HG03025 (cell line): ENCODE results near the gene ACTL7A.

Experiments
- ATAC-seq: cut with Tn5 transposase; IDR thresholded peaks from one replicate; pipeline ENCODE4 v1.9.1; 2021; ENCODE audit warnings: mild to moderate bottlenecking, moderate library complexity; ENCODE audit not compliant: unreplicated experiment, low FRiP score

Gene ACTL7A

GRCh38 chr9:108910914-108911313, 48.8 kb downstream of the ACTL7A start:
- ATAC-seq, result no peak

- no peak for ATAC-seq
These were observed 49.8 kb downstream of the ACTL7A start for GRCh38 chr9:108911820-108912219.
